OCI-LY1 (cell line): ENCODE measurements around the gene CPOX.

Experiments
- CTCF ChIP-seq: fragments of 200-600 bp; sonication (generic), shearing (Covaris generic); IDR thresholded peaks from 2 replicates; pipeline ENCODE4 v1.5.1; 2017; ENCODE audit warnings: mild to moderate bottlenecking, antibody characterized with exemption, low read length, moderate library complexity, mixed read lengths
- EZH2 ChIP-seq: fragments of 200-600 bp; sonication (generic), shearing (Covaris generic); IDR thresholded peaks from 2 replicates; pipeline ENCODE4 v1.8.0; 2017; ENCODE audit warnings: borderline replicate concordance, mixed run types, mild to moderate bottlenecking, antibody characterized with exemption, low read length, moderate library complexity, mixed read lengths

DNA sequence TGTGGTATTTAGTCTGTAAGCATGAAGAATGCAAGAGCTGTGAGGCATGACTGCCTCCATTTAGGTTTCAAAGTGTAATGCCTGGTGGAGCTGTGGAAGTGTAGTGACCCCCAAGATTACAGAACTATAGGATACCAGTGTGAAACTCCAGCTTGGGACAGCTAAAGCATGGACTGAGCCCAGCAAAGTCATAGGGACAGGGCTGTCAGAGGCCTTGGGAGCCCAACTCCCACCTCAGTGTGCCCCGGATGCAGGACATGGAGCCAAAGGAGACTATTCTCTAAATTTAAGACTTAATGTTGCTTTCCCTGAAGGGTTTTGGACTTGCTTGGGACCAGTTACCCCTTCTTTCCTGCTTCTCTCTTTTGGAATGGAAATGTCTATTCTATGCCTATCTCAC lies 50.8 kb downstream of the CPOX start:
- TF ChIP-seq CTCF (no peak), EZH2 (no peak)
